OCI-LY3 (cell line): ENCODE results near the gene RAPSN.

Experiments used
- CTCF ChIP-seq: fragments of 200-600, 300-600 bp; sonication (generic); IDR thresholded peaks from 2 replicates; pipeline ENCODE4 v1.5.1; 2014; ENCODE audit warnings: antibody characterized with exemption, low read length, low read depth
- EZH2phosphoT487 ChIP-seq: fragments of 200-600 bp; shearing (Covaris generic); IDR thresholded peaks from 2 replicates; pipeline ENCODE4 v1.6.1; 2018; ENCODE audit warnings: antibody characterized with exemption, mixed run types, low read depth

DNA sequence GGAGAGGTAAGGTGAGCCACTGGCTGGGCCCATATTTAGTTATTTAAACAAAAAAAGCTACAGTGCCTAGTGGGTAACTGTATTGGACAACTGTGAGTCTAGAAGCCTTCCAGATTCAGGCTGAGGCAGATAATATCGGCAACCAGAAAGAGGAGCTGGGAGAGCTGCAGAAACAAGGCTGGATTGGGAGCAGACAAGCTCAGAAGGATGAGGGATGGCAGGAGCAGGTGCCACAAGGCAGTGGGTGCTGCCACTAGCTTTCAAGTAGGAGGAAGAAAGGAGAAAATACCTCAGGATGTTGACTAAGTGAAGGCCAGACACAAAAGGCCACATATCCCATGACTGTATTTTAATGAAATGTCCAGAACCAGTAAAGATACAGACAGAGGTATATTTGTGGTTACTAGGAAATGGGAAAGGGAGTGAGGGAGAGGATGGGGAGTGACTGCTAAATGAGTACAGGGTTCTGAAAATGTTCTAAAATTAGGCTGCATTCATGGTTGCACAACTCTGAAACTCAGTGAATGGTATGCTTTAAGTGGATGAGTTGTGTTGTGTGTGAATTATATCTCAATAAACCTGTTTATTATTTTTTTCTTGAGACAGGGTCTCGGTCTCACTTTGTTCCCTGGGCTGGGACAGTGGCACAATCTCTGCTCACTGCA lies 11.8 kb upstream of the RAPSN start:
- TF ChIP-seq CTCF (no peak), EZH2phosphoT487 (no peak)
